Mesenchymal stem cell (in vitro differentiated cells and primary cell): ENCODE measurements around the gene GTPBP2.

Source experiments
- DNase-seq: peaks from one replicate; pipeline ENCODE4 v3.0.0-alpha.2; 2013
- H2AFZ ChIP-seq: one replicate; pipeline ENCODE4 v1.6.1; 2013; ENCODE audit warnings: low read depth, mild to moderate bottlenecking, control low read depth, inconsistent platforms, low read length, moderate library complexity
- H2AK5ac ChIP-seq: 2 replicates; pipeline ENCODE4 v1.6.1; 2013; ENCODE audit warnings: low read length, moderate library complexity, mild to moderate bottlenecking, inconsistent platforms; ENCODE audit not compliant: severe bottlenecking
- H2BK120ac ChIP-seq: one replicate; pipeline ENCODE4 v1.6.1; 2013; ENCODE audit warnings: low read depth, mild to moderate bottlenecking, inconsistent platforms, low read length, moderate library complexity
- H2BK12ac ChIP-seq, 2 experiments: one replicate each; pipeline ENCODE4 v1.6.1; 2013; ENCODE audit warnings: inconsistent platforms in 2 of 2, low read length in 2 of 2, mild to moderate bottlenecking in 2 of 2, moderate library complexity in 2 of 2, control low read depth in 1 of 2
- H2BK15ac ChIP-seq: one replicate; pipeline ENCODE4 v1.6.1; 2013; ENCODE audit warnings: mild to moderate bottlenecking, low read depth, inconsistent platforms; ENCODE audit not compliant: poor library complexity, severe bottlenecking
- H2BK5ac ChIP-seq: 2 replicates; pipeline ENCODE4 v1.6.1; 2013; ENCODE audit warnings: low read depth, mild to moderate bottlenecking, low read length, control low read depth, inconsistent platforms; ENCODE audit not compliant: poor library complexity, severe bottlenecking
- H3K14ac ChIP-seq, 2 experiments: one replicate each; pipeline ENCODE4 v1.6.1; 2013; ENCODE audit warnings: inconsistent platforms in 2 of 2, low read length in 2 of 2, control low read depth in 1 of 2, mild to moderate bottlenecking in 1 of 2, moderate library complexity in 1 of 2
- H3K18ac ChIP-seq, 2 experiments: one replicate each; pipeline ENCODE4 v1.6.1; 2013; ENCODE audit warnings: inconsistent platforms in 2 of 2, low read length in 2 of 2, control low read depth in 1 of 2, low read depth in 1 of 2, mild to moderate bottlenecking in 1 of 2
- H3K23ac ChIP-seq, 2 experiments: one replicate each; pipeline ENCODE4 v1.6.1; 2013; ENCODE audit warnings: inconsistent platforms in 2 of 2, low read length in 2 of 2, mild to moderate bottlenecking in 2 of 2, moderate library complexity in 2 of 2, control low read depth in 1 of 2
- H3K27ac ChIP-seq: 2 replicates; pipeline ENCODE4 v1.5.1; 2013; ENCODE audit warnings: mild to moderate bottlenecking, moderate library complexity, low read length, control low read depth, inconsistent platforms; ENCODE audit not compliant: poor library complexity, severe bottlenecking
- H3K27me3 ChIP-seq, 2 experiments: 2 replicates each; pipeline versions ENCODE4 v1.6.1 to v1.7.0; 2013; ENCODE audit warnings: low read length in 2 of 2, mild to moderate bottlenecking in 2 of 2, moderate library complexity in 2 of 2, control low read depth in 1 of 2, inconsistent platforms in 1 of 2; ENCODE audit not compliant: control insufficient read depth in 1 of 2, insufficient read depth in 1 of 2
- H3K36me3 ChIP-seq, 2 experiments: 2 replicates each; pipeline versions ENCODE4 v1.6.1 to v1.7.0; 2013; ENCODE audit warnings: low read length in 2 of 2, control low read depth in 1 of 2, inconsistent platforms in 1 of 2, low read depth in 1 of 2, mild to moderate bottlenecking in 1 of 2; ENCODE audit not compliant: insufficient read depth in 2 of 2, control insufficient read depth in 1 of 2
- H3K4ac ChIP-seq, 2 experiments: one replicate each; pipeline ENCODE4 v1.6.1; 2013; ENCODE audit warnings: inconsistent platforms in 2 of 2, low read length in 2 of 2, mild to moderate bottlenecking in 2 of 2, moderate library complexity in 2 of 2, control low read depth in 1 of 2, low read depth in 1 of 2
- H3K4me1 ChIP-seq: 2 replicates; pipeline ENCODE4 v1.6.1; 2013; ENCODE audit warnings: low read depth, low read length, control low read depth; ENCODE audit not compliant: control insufficient read depth, insufficient read depth
- H3K4me2 ChIP-seq: 2 replicates; pipeline ENCODE4 v1.6.1; 2013; ENCODE audit warnings: low read length, mild to moderate bottlenecking, inconsistent platforms; ENCODE audit not compliant: poor library complexity, severe bottlenecking
- H3K4me3 ChIP-seq, 2 experiments: 2 replicates each; pipeline versions ENCODE4 v1.5.1 to v1.7.0; 2013; ENCODE audit warnings: low read length in 2 of 2, mild to moderate bottlenecking in 2 of 2, control low read depth in 1 of 2, low read depth in 1 of 2; ENCODE audit not compliant: insufficient read depth in 1 of 2
- H3K79me1 ChIP-seq: replicated peaks from 2 replicates; pipeline ENCODE4 v1.6.1; 2013; ENCODE audit warnings: mild to moderate bottlenecking, control low read depth, low read length, inconsistent platforms; ENCODE audit not compliant: poor library complexity, severe bottlenecking
- H3K9ac ChIP-seq: 2 replicates; pipeline ENCODE4 v1.7.0; 2013; ENCODE audit warnings: mild to moderate bottlenecking, low read length, moderate library complexity
- H3K9me3 ChIP-seq: 2 replicates; pipeline ENCODE4 v1.7.0; 2013; ENCODE audit warnings: mild to moderate bottlenecking, low read length; ENCODE audit not compliant: control insufficient read depth
- H4K8ac ChIP-seq: one replicate; pipeline ENCODE4 v1.6.1; 2013; ENCODE audit warnings: inconsistent platforms, mild to moderate bottlenecking, low read length, moderate library complexity
- H4K91ac ChIP-seq: one replicate; pipeline ENCODE4 v1.6.1; 2013; ENCODE audit warnings: mild to moderate bottlenecking, low read length, inconsistent platforms
- WGBS: methylation state at CpG from one replicate; pipeline ENCODE4 v1.1.7; 2013; ENCODE audit warnings: mixed read lengths; 5-methylcytosine and 5-hydroxymethylcytosine counted together

The GTPBP2 gene

DNA sequence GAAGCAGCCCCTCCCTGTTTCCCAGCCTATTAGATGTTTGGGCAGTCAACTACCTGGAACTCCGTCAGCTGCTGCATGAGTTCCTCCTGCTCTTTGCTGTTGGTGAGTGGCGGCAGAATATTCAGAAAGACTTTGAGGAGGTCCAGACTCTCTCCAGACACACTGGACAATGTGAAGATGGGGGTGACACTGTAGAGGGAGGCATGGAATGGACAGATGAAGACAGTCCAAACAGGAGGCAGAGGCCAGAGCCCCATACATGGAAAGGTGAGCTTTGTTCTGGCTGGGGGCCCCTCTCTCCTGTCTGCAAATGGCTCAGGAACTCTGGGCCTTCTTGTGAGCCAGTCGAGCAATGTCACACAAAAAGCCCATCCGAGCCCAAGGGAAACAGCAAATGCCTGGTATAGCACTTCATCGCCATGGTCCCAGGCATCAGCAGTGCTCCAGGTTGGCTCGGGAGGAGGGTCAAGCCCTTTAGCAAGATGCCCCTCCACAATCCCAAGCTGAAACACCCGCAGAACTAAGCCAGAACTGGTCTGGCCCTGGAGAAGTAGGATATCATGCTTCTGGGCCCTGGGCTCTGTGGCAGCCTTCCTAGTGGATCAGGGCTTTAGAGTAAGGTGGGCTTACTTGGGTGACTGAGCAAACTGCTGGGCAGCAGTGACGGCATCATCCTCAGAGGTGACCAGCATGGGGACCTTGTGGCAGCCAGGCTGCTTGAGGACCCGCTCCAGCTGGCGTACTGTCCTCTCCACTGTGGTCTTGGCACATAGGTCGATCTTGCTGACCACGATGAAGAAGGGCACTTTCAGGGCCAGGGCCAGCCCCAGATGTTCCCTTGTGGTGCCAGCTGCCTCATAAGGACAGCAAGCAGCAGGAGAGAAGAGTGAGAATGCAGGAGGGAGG lies 4.9 kb downstream of the GTPBP2 start:
- Histone ChIP-seq H3K27me3 (no peaks in the 10 kb centered on the region), H3K23ac (no peak overlapping the region), H2BK120ac (no peak overlapping the region), H3K18ac (no peak overlapping the region), H4K8ac (no peak overlapping the region), H3K9me3 (no peaks in the 10 kb centered on the region), H3K4me1 (peaks cover 9% of the 10 kb centered on the region), H3K36me3 (peaks cover 52 to 73% of the 10 kb centered on the region in 2 experiments), H3K4me3 (no peak overlapping the region), H3K79me1 (peaks cover 37% of the 10 kb centered on the region), H2BK12ac (no peak overlapping the region), H3K27ac (no peak overlapping the region), H2BK15ac (no peak overlapping the region), H3K14ac (no peak overlapping the region), H4K91ac (peak overlapping the region; percentile 45), H2AK5ac (no peak overlapping the region), H3K9ac (no peak overlapping the region), H3K4me2 (no peak overlapping the region), H2BK5ac (no peak overlapping the region), H2AFZ (no peak overlapping the region), H3K4ac (no peak overlapping the region)
- 98% methylated on average over 12 of the region's 12 CpGs for WGBS
- no peak for DNase-seq

GRCh38 chr6:43622541-43622940 lies 6.5 kb downstream of the GTPBP2 start:
- Histone ChIP-seq H3K79me1 (peaks cover 37% of the 10 kb centered on the region), H4K91ac (no peak overlapping the region), H3K4ac (no peak overlapping the region), H2AK5ac (no peak overlapping the region), H4K8ac (peak overlapping the region; percentile 65), H3K23ac (no peak overlapping the region), H2AFZ (no peak overlapping the region), H3K4me2 (no peak overlapping the region), H2BK5ac (no peak overlapping the region), H3K36me3 (peaks cover 60 to 79% of the 10 kb centered on the region in 2 experiments), H3K4me3 (no peak overlapping the region), H3K14ac (peak overlapping the region in 1 of 2 experiments; percentile 44), H3K27me3 (no peaks in the 10 kb centered on the region), H2BK12ac (no peak overlapping the region), H3K9ac (no peak overlapping the region), H3K27ac (no peak overlapping the region), H3K18ac (no peak overlapping the region), H2BK120ac (no peak overlapping the region), H2BK15ac (no peak overlapping the region), H3K9me3 (no peaks in the 10 kb centered on the region), H3K4me1 (peaks cover 6% of the 10 kb centered on the region)
- DNase-seq: no peak
- WGBS: 97% methylated on average over 10 of the region's 10 CpGs

DNA sequence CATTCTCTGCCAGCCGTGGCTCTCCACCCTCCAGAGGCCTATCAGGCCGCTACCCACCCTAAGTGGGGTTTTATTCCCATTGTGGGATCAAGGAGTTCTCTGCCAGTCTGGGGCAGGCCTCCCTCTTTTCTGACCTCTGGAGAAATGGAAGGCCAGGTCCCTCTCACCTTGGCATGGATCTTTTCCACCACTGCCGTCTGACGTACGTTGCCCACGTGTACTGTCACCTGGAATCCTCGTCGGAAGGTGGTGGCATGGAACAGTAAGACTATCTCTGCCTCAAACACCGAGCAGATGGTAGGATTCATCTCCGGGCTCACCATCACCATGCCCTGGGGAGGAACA lies 7.3 kb downstream of the GTPBP2 start:
- Histone ChIP-seq H3K27me3 (no peaks in the 10 kb centered on the region), H2AK5ac (no peak overlapping the region), H3K4me3 (no peak overlapping the region), H3K23ac (no peak overlapping the region), H4K91ac (no peak overlapping the region), H3K4me2 (no peak overlapping the region), H3K9me3 (no peaks in the 10 kb centered on the region), H3K18ac (no peak overlapping the region), H3K9ac (no peak overlapping the region), H3K4ac (no peak overlapping the region), H3K4me1 (peaks cover under 1% of the 10 kb centered on the region), H2BK15ac (no peak overlapping the region), H4K8ac (peak overlapping the region; percentile 7), H3K36me3 (peaks cover 64 to 85% of the 10 kb centered on the region in 2 experiments), H3K27ac (no peak overlapping the region), H2AFZ (no peak overlapping the region), H2BK5ac (no peak overlapping the region), H2BK12ac (no peak overlapping the region), H2BK120ac (no peak overlapping the region), H3K79me1 (peaks cover 37% of the 10 kb centered on the region), H3K14ac (no peak overlapping the region)
- WGBS: 96% methylated on average over 10 of the region's 10 CpGs
- DNase-seq: no peak

- Histone ChIP-seq H2BK120ac (no peak overlapping the region), H3K79me1 (peaks cover 35% of the 10 kb centered on the region), H3K23ac (no peak overlapping the region), H3K27me3 (no peaks in the 10 kb centered on the region), H2AK5ac (no peak overlapping the region), H4K91ac (no peak overlapping the region), H4K8ac (peak overlapping the region; percentile 7), H3K4me1 (no peaks in the 10 kb centered on the region), H2BK12ac (no peak overlapping the region), H2BK5ac (no peak overlapping the region), H3K36me3 (peaks cover 63 to 87% of the 10 kb centered on the region in 2 experiments), H3K9me3 (no peaks in the 10 kb centered on the region), H2BK15ac (no peak overlapping the region), H3K14ac (no peak overlapping the region), H3K27ac (no peak overlapping the region), H3K18ac (no peak overlapping the region), H3K9ac (no peak overlapping the region), H3K4me3 (no peak overlapping the region), H3K4me2 (no peak overlapping the region), H3K4ac (no peak overlapping the region), H2AFZ (no peak overlapping the region)
- DNase-seq: no peak
- over 99% methylated on average over 12 of the region's 12 CpGs for WGBS
Measured at GRCh38 chr6:43621078-43621835, 7.8 kb downstream of the GTPBP2 start.
